Dermis lymphatic vessel endothelial cell (primary cell): ENCODE results near the gene GRHPR. TPM values are rescaled to one million over a fixed set of nuclear protein-coding genes. Genes with fewer than 3 reads are reported as not detected.

Source experiments
- total RNA-seq: library from RNA; depleted of rRNA; stranded (reverse); fragments of >200 nt; gene quantifications from 2 replicates; pipeline ENCODE4 v1.2.1, GENCODE V29; 2014

The GRHPR gene
- 92.7 and 109 TPM in 2 replicates for total RNA-seq

DNA sequence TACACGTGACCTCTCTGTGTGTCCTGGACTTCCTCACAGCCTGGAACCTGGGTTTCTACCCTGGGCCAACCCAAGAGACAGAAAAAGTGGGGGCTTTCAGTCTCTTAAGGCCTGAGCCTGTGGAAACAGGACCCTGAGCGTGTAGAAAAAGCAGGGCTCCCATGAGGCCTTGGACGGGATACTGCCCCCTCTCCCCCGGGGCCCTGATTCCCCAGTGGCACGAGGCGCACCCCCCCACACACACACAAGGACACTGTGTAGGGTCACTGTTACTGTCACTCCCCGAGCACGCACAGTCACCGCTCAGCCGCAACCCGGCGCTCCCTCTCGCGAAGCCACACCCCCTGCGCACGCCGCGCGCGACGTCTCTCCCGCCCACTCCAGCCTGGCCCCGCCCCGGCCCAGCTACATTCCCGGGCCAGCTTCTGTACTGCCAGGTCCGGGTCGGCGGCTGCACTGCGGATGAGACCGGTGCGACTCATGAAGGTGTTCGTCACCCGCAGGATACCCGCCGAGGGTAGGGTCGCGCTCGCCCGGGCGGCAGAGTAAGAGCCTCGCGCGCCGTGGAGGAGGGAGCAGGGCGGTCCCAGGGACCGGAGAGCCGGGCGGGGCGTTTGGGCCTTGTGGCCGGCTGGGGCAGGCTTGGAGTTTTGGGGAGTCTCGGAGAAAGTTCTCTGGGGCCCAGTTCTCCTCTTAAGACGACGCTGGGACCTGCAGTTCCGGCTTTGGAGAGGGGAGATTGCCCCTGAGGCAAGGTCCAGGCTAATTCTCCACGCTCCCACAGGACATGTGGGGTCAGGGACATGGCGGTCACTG, at the start of gene GRHPR:
GRHPR (plus strand) TSS at position 408 of the 816 bp plus-strand sequence; CDS start at position 463, 55 bp downstream.

DNA sequence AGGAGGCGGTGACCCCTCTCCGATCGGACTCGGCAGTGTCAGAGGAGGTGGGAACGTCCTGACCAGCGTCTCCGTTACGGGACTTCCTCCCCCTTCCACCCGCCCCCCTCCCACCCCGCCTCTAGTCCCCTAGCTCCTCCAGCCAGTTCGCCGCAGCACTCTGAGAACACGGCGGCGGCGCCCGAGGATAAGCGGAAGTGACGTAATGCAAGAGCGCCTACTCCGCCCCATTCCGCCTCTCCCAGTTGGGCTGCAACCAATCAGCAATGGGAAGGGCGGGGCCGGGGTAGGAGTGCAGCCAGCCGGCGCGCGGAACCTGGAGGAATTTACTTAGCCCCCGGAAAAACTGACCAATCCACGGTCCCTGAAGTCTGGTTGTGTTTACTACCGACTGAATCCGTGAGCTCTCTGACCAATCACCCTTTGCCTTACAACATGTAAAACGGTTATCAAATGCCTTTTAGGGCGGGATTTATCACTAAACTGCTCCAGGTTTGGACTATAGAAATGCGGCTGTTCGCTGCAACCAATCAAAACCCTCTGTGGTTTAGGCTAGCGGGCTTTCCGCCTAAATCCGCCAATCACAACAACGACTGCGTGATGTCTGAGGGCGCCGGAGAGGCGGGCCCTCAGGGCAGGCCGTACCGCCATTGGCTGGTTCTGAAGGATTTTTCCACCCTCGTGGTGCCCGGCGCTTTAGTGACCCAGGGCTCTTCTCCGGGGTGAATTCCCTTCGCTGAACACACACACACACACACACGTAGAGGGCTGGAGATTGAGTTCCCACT, 42.9 kb downstream of the GRHPR start, which contains the start of gene ZBTB5:
ZBTB5 (minus strand) TSS at position 202 of the 788 bp plus-strand sequence. CDS start 22,899 bp downstream, outside the sequence.

DNA sequence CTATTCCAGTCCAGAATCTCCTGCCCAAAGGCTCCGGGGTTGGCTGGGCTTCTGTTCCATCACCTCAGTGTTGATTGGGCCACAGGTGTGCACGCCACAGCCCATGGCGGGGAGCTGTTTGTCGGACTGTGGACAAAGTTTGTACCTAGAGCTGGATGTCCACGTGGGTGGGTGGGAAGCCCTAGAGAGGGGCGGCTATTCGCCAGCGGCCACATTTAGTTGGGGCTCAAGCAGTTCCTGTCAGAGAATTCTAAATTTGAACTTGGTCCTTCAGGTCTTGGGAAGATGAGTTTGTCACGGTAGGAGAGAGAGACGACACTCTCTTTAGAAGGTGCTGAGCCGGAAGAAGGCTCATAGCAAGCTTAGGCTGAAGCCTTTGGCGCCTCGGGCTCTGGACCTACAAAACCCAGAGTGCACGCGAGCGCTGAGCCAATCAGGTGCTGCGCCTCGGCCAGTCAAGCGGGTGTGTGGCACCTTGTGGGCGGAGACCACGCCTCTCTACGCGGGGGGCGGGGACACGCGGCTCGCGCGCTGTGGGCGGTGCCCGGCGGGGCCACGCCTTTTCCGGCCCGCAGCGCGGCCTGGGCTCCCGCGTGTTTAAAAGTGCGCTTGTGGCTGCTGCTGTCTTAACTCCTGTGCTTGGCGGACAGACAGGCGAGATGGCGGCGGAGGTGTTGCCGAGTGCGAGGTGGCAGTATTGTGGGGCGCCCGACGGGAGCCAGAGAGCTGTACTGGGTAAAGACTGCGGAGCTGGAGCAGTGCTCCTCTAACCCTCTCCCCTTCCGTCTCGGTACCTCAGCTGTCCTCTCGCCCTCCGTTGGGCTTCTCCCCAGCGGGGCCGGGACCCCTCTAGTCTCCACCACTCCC, 63.1 kb downstream of the GRHPR start, which contains the start of gene POLR1E:
POLR1E (plus strand) TSS at position 560 of the 867 bp plus-strand sequence; CDS start at position 660, 100 bp downstream.

Other genes starting within 250 kb of the GRHPR start
- gene ZBTB5, start 42.8 kb downstream of the GRHPR start, total RNA-seq, result 12.0 and 13.5 TPM in 2 replicates
- gene POLR1E, start 63.3 kb downstream of the GRHPR start, total RNA-seq, result 9.1 and 16.1 TPM in 2 replicates
- 10.1 and 15.0 TPM in 2 replicates for gene FBXO10, start 153.7 kb downstream of the GRHPR start, total RNA-seq
- 66.2 and 102 TPM in 2 replicates for gene TOMM5, start 169.9 kb downstream of the GRHPR start, total RNA-seq
- gene FRMPD1, start 228.3 kb downstream of the GRHPR start, total RNA-seq, result under 0.01 TPM in 1 of 2 replicates, not detected in the other